CD4-positive, alpha-beta T cell treated with Interleukin-15 for 4 hours (primary cell): ENCODE measurements around the gene AKR1C8.
"Not testable (repeated sequence)": the region's sequence is repeated elsewhere in the genome, so short reads cannot be mapped to it uniquely, and the experiment has no call there.

Experiments used
- DNase-seq: peaks from one replicate; pipeline ENCODE4 v3.0.0-alpha.2; 2020; ENCODE audit warnings: low spot score

The AKR1C8 gene

GRCh38 chr10:5165738-5166137, 19.2 kb downstream of the AKR1C8 start:
- DNase-seq: no peak

DNA sequence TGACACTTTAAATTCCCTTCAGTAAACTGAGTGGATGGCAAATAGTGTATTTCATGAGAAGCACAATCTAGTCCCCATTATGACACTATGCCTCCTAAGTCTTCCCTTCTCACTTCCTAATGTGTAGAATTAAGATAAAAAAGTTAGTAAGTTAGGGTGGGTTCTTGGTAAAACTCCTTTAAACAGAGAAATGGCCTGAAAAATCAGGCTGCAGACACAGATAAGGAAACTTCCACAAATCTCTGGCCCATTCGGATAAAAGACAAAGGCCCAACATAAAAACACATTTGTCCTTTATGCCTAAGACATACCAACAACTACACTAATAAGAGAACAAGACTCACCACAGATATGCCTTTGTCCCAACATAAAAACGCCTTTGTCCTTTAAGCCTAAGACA, 21.5 kb downstream of the AKR1C8 start:
- DNase-seq: no peak

GRCh38 chr10:5159126-5159525, 25.8 kb downstream of the AKR1C8 start:
- no peak for DNase-seq

DNA sequence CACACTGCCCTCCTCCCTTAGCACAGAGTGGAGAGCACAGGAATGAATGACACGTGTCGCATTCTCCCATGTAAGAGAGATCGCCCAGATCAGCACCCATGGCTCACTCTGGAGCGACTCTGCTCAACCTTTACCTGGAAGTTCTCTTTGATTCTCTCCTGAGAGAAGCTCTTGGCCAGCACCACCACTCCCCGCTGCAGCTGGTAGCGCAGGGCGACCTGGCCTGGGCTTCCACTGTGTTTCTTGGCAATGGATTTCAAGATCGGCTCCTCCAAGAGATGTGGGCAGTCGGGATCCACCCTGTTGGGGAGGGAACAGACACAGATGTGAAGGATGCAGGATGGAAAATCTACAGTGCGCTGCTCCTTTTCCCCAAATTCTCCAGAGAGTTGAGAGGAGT, 27.4 kb downstream of the AKR1C8 start:
- no peak for DNase-seq

- no peak for DNase-seq
Observed at GRCh38 chr10:5155951-5156350, 29.0 kb downstream of the AKR1C8 start.

GRCh38 chr10:5151076-5151475, 33.9 kb downstream of the AKR1C8 start:
- DNase-seq: no peak

- DNase-seq: no peak
Observed at GRCh38 chr10:5148678-5149032, 36.3 kb downstream of the AKR1C8 start.

DNA sequence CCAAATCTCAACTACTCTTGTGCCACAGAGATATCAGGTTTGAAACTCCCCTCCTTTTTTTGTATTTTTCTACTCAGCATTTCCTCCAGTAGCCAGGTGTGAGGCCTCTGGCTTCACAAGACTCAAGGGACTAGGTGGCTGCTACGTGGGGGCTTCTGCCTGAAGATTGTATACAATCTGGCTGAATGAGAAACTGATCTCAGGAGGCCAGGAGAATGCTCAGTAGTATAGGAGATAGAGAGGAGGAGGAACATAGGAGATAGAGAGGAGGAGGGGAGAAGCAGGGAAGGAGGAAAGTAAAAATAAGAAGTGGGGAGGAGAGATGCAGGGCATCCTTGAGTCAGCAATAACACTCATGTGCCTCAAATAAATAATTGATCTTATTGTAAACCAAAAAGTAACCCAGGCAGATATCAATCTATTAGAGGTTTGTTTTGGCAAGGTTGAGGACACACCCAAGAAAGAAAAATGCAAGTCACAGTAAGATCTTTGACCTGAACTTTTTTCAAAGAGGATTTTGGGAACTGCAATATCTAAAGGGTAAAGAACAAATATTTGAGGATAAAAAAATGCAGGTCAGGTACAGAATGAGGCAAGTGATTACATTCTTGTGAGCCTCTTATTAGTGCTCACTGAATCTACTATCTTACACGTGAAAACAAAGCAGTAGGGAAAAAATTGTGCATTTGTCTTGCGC, 36.8 kb downstream of the AKR1C8 start:
- no peak for DNase-seq

GRCh38 chr10:5147255-5147980, 37.5 kb downstream of the AKR1C8 start:
- DNase-seq: no peak

DNA sequence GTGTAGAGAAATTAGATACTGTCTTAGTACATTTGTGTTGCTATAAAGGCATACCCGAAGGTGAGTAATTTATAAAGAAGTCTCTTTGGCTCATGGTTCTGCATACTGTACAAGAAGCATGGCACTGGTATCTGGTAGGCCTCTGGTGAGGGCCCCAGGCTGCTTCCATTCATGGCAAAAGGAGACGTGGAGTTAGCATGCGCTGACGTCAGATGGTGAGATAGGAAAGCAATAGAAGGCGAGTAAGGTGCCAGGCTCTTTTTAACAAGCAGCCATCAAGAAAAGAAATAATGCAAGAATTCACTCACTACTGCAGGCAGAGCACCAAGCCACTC, 38.1 kb downstream of the AKR1C8 start:
- DNase-seq: no peak

GRCh38 chr10:5143137-5143536, 41.8 kb downstream of the AKR1C8 start:
- no peak for DNase-seq

GRCh38 chr10:5142199-5142598, 42.8 kb downstream of the AKR1C8 start:
- DNase-seq: no peak

DNA sequence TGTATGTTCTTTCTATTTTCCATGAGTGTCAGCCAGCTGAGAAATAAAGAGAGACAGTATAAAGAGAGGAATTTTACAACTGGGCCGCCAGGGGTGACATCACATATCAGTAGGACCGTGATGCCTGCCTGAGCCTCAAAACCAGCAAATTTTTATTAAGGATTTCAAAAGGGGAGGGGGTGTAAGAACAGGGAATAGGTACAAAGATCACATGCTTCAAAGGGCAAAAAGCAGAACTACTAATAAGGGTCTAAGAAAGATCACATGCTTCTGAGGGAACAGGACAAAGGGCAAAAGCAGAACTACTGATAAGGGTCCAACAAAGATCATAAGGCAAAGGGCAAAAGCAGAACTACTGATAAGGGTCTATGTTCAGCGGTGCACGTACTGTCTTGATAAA, 47.3 kb downstream of the AKR1C8 start:
- DNase-seq: not testable (repeated sequence)

GRCh38 chr10:5136468-5137087, 48.4 kb downstream of the AKR1C8 start:
- no peak for DNase-seq

DNA sequence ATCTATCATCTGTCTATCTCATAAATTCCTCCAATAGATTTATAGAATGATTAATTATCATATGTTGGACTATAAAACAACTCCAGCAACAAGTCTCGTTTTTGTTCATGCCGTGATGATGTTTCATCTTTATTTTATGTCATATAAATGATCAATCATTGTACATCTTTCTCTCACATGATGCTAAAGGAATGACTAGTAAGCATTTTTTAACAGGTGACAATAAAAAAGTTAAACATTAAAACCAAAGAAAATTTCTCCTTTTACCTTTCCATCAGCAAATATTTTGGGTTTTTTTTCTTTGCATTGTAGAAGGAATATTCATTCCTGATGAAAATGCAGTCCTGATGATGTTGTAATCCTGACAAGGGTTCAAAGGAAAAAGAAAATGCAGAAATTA, 49.4 kb downstream of the AKR1C8 start:
- no peak for DNase-seq

GRCh38 chr10:5125315-5126044, 59.5 kb downstream of the AKR1C8 start:
- no peak for DNase-seq

DNA sequence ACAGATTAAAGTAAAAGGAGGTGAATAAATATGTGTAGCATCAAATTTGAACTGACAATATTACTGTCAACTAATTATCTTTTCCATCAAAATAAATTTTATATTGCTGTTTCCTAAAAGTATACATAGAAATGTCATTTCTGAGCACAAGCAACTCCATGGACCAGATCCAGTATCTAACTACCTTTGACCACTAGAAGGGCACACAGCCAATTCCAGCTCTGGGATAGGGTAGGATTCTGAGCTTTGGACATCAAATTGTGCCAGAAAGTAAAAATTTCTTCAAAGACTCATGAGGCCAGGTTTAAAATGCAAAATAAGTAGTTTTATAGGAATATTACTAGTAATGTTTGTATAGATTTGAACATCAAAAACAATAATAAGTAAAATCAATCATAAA, 61.1 kb downstream of the AKR1C8 start:
- DNase-seq: no peak

GRCh38 chr10:5119997-5120396, 65.0 kb downstream of the AKR1C8 start:
- not testable (repeated sequence) for DNase-seq

- no peak for DNase-seq
Observed at GRCh38 chr10:5117026-5117425, 67.9 kb downstream of the AKR1C8 start.

GRCh38 chr10:5116621-5117020, 68.3 kb downstream of the AKR1C8 start:
- no peak for DNase-seq

DNA sequence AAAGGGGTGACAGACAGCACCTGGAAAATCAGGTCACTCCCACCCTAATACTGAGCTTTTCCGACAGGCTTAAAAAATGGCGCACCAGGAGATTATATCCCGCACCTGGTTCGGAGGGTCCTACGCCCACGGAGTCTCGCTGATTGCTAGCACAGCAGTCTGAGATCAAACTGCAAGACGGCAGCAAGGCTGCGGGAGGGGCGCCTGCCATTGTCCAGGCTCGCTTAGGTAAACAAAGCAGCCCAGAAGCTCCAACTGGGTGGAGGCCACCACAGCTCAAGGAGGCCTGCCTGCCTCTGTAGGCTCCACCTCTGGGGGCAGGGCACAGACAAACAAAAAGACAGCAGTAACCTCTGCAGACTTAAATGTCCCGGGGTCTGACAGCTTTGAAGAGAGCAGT, 75.1 kb downstream of the AKR1C8 start:
- not testable (repeated sequence) for DNase-seq

GRCh38 chr10:5108658-5109416, 76.1 kb downstream of the AKR1C8 start:
- DNase-seq: no peak
